ENCODE results near the gene HAO2. TPM values are rescaled to one million over a fixed set of nuclear protein-coding genes. Genes with fewer than 3 reads are reported as not detected.
A peak's percentile ranks its signal among the peaks of the same experiment; 100 is the strongest.

HAO2 gene
- total and polyA plus RNA-seq, 4 donors, result 0.27 to 0.56 TPM; not detected in 2

GRCh38 chr1:119440721-119441307, 72.2 kb downstream of the HAO2 start:
- H3K36me3 ChIP-seq (ENCODE audit: control insufficient read depth, insufficient read depth, low read length), result no peaks in the 10 kb centered on the region
- no peaks in the 10 kb centered on the region for H3K27me3 ChIP-seq (ENCODE audit: control insufficient read depth, insufficient read depth, low read length)
- no peak overlapping the region for H3K4me3 ChIP-seq (ENCODE audit: low read depth, low read length)
- no peak overlapping the region for H3K27ac ChIP-seq (ENCODE audit: low read depth, low read length)
- peak in 1 of 6 donors; percentile 10 for DNase-seq (ENCODE audit: low read depth in 4 of 6, low spot score in 6 of 6)
- 57% methylated on average over 3 of the region's 8 CpGs for WGBS (ENCODE audit: insufficient coverage)
- no peaks in the 10 kb centered on the region for H3K4me1 ChIP-seq (ENCODE audit: control insufficient read depth, insufficient read depth, low read length)
- H3K9me3 ChIP-seq (ENCODE audit: control insufficient read depth, insufficient read depth, low read length), result no peaks in the 10 kb centered on the region

- H3K9me3 ChIP-seq (ENCODE audit: control insufficient read depth, insufficient read depth, low read length), result no peaks in the 10 kb centered on the region
- DNase-seq (ENCODE audit: low read depth in 4 of 6, low spot score in 6 of 6), result no peak
- no peaks in the 10 kb centered on the region for H3K27me3 ChIP-seq (ENCODE audit: control insufficient read depth, insufficient read depth, low read length)
- H3K4me1 ChIP-seq (ENCODE audit: control insufficient read depth, insufficient read depth, low read length), result no peaks in the 10 kb centered on the region
- H3K27ac ChIP-seq (ENCODE audit: low read depth, low read length), result no peak overlapping the region
- no peak overlapping the region for H3K4me3 ChIP-seq (ENCODE audit: low read depth, low read length)
- no peaks in the 10 kb centered on the region for H3K36me3 ChIP-seq (ENCODE audit: control insufficient read depth, insufficient read depth, low read length)
- WGBS (ENCODE audit: insufficient coverage), result 96% methylated on average over 6 of the region's 6 CpGs
Observed at GRCh38 chr1:119442756-119443155, 74.2 kb downstream of the HAO2 start.

Small RNAs within 50 kb of the gene (small RNA-seq; reads per million reads assigned to genes)
- not detected for gene RNU1-75P (ENCODE audit: low replicate concordance)

Other genes with a start within 250 kb of the HAO2 start
- 10 to 100 TPM; 20.8 to 20.9 TPM for gene WARS2, start 228.1 kb upstream of the HAO2 start, total RNA-seq
- gene WARS2, start 228.1 kb upstream of the HAO2 start, polyA plus RNA-seq (ENCODE audit: insufficient read length in 2 of 2), result 10 to 100 TPM in 1 of 2 donors, 1 to 10 TPM in 1; 8.3 to 10.4 TPM
- not detected for gene HSD3B2, start 46.4 kb downstream of the HAO2 start, total RNA-seq
- gene HSD3B2, start 46.4 kb downstream of the HAO2 start, polyA plus RNA-seq (ENCODE audit: insufficient read length in 2 of 2), result under 1 TPM in 1 of 2 donors, not detected in 1; 0.29 TPM
- under 1 TPM in 1 of 2 donors, not detected in 1; 0.61 TPM for gene HSD3B1, start 138.4 kb downstream of the HAO2 start, total RNA-seq
- gene HSD3B1, start 138.4 kb downstream of the HAO2 start, polyA plus RNA-seq (ENCODE audit: insufficient read length in 2 of 2), result 1 to 10 TPM in 1 of 2 donors, under 1 TPM in 1; 0.90 to 1.3 TPM

Data from spinal cord (tissue), 10 donors.